Thyroid gland (tissue), 4 donors: Measurements from ENCODE around the gene RIBC1. TPM values are rescaled to one million over a fixed set of nuclear protein-coding genes. Genes with fewer than 3 reads are reported as not detected.
A peak's percentile ranks its signal among the peaks of the same experiment; 100 is the strongest.

ENCODE experiments used
- DNase-seq, 2 donors: peaks; one replicate each; pipeline ENCODE4 v3.0.0-alpha.2; 2019
- H3K27ac ChIP-seq, 3 donors: fragments of 200-600 bp; sonication (generic); 1 replicate in 2 of 3; 2 replicates in 1 of 3; pipeline ENCODE4 v1.5.1; 2016 to 2019; ENCODE audit warnings: mild to moderate bottlenecking in 1 of 3, moderate library complexity in 1 of 3
- H3K27me3 ChIP-seq: fragments of 200-600 bp; sonication (generic); one replicate; pipeline ENCODE4 v1.5.1; 2019
- H3K36me3 ChIP-seq, 2 donors: fragments of 200-600 bp; sonication (generic); one replicate each; pipeline ENCODE4 v1.5.1; 2016 to 2019
- H3K4me1 ChIP-seq, 2 donors: fragments of 200-600 bp; sonication (generic); one replicate each; pipeline ENCODE4 v1.5.1; 2017 to 2019
- H3K4me3 ChIP-seq, 3 donors: fragments of 200-600 bp; sonication (generic); replicated peaks in 1 of 3; 1 replicate in 2 of 3; 2 replicates in 1 of 3; pipeline ENCODE4 v1.5.1; 2016; ENCODE audit warnings: mild to moderate bottlenecking in 1 of 3
- H3K9me3 ChIP-seq: fragments of 200-600 bp; sonication (generic); one replicate; pipeline ENCODE4 v1.5.1; 2017
- POLR2A ChIP-seq, 2 donors: fragments of 450-650 bp; IDR thresholded peaks; one replicate each; pipeline ENCODE4 v1.6.1; 2017; ENCODE audit warnings: antibody characterized with exemption in 2 of 2, mild to moderate bottlenecking in 2 of 2, moderate library complexity in 1 of 2
- WGBS, 2 donors: methylation state at CpG; one replicate each; pipeline ENCODE4 v1.1.5; 2017; 5-methylcytosine and 5-hydroxymethylcytosine counted together
- intact Hi-C: fragments of 100-400 bp; cut with DNase I; formaldehyde crosslinking; loops from one replicate; pipeline ENCODE4 v1.15.1; 2023
- total RNA-seq, 4 donors: library from RNA; depleted of rRNA; stranded (reverse); fragments of >200 nt; gene quantifications; one replicate each; pipeline ENCODE4 v1.2.3, GENCODE V29; 2016
- TF ChIP-seq, protein P1 (sequence below), 6 experiments: fragments of 200-600 bp in 3 of 6; fragments of 450-650 bp in 3 of 6; sonication (generic) in 3 of 6; IDR thresholded peaks; one replicate each; pipeline ENCODE4 v1.5.1; 2016 to 2019; ENCODE audit warnings: antibody characterized with exemption in 6 of 6, mild to moderate bottlenecking in 2 of 6, inconsistent platforms in 1 of 6, moderate library complexity in 1 of 6

Gene RIBC1
- total RNA-seq, 4 donors from 2014 or later = 1.4 to 3.8 (median 3.0) TPM

DNA sequence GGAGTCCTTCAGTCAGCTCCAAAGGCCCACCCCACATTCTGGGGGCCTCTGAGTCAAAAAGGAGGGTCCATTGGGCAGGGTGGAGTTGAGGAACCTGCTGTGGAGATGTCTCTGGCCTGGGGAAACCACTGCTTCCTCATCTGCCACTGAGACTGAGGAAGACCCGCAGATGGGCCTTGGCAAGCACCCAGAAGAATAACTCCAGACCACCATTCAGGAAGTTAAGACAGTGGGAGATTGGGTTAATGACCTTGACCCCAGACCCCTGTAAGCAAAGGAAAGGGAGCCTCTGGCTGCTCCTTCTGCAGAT, 19.6 kb downstream of the RIBC1 start:
- no peak overlapping the region for H3K4me3 ChIP-seq
- no peaks in the 10 kb centered on the region for H3K9me3 ChIP-seq
- no peaks in the 10 kb centered on the region for H3K4me1 ChIP-seq
- 83% methylated on average over 1 of the region's 1 CpG; no CpG with 5 or more reads in 1 of the 2 donors for WGBS, 2 donors
- H3K36me3 ChIP-seq = no peaks in the 10 kb centered on the region
- H3K27ac ChIP-seq = no peak overlapping the region
- no peak for TF ChIP-seq POLR2A (IDR thresholded peaks at IDR 0.05)
- TF ChIP-seq, protein P1, sequence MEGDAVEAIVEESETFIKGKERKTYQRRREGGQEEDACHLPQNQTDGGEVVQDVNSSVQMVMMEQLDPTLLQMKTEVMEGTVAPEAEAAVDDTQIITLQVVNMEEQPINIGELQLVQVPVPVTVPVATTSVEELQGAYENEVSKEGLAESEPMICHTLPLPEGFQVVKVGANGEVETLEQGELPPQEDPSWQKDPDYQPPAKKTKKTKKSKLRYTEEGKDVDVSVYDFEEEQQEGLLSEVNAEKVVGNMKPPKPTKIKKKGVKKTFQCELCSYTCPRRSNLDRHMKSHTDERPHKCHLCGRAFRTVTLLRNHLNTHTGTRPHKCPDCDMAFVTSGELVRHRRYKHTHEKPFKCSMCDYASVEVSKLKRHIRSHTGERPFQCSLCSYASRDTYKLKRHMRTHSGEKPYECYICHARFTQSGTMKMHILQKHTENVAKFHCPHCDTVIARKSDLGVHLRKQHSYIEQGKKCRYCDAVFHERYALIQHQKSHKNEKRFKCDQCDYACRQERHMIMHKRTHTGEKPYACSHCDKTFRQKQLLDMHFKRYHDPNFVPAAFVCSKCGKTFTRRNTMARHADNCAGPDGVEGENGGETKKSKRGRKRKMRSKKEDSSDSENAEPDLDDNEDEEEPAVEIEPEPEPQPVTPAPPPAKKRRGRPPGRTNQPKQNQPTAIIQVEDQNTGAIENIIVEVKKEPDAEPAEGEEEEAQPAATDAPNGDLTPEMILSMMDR (IDR thresholded peaks at IDR 0.05) = no peak
- no peak for DNase-seq
- peaks cover 4% of the 10 kb centered on the region for H3K27me3 ChIP-seq
- intact Hi-C loops = no loop called here

DNA sequence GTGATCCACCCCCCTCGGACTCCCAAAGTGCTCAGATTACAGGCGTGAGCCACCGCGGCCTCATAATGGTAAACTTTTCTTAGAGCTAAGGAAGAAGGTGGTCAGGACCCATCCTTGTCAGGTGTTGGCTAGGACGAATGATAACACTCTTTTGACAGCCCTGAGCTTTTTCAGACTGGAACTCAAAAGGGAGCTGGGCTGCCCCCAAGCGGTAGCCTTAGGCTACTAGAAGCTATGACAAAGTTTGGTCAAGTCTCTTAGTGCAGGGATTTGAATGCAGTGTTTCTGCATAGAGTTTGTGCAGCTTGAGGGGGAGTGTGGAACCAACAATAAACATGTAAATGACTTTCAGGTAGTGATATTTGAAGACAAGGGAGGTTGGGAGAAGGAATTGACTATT, 23.3 kb downstream of the RIBC1 start:
- Histone ChIP-seq H3K27me3 (peaks cover 4% of the 10 kb centered on the region), H3K9me3 (no peaks in the 10 kb centered on the region), H3K4me3 (no peak overlapping the region), H3K27ac (no peak overlapping the region), H3K4me1 (no peaks in the 10 kb centered on the region), H3K36me3 (no peaks in the 10 kb centered on the region)
- TF ChIP-seq POLR2A (IDR thresholded peaks at IDR 0.05) = no peak
- TF ChIP-seq, protein P1 (IDR thresholded peaks at IDR 0.05) = peak in 3 of 6 experiments; percentile 3 to 36 (median 30)
- peak; percentile 6 for DNase-seq
- intact Hi-C loops = no loop called here
- 13 to 20% methylated on average over 3 of the region's 6 CpGs for WGBS, 2 donors

DNA sequence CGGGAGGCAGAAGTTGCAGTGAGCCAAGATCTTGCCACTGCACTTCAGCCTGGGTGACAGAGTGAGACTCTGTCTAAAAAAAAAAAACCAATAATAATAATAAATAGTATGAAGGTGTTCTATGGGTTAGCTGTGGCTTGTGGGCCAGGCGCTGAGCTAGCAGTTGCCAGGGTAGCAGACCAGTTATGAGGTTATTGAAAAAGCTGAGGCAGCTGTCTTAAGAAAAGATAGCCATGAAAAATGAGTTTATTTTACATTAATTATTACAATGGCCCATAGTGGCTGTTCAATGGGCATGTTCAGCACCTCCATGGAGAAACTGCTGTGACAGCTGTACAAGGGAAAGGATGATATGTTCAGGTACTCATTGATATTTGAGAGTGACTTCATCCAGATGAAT, 24.8 kb downstream of the RIBC1 start:
- Histone ChIP-seq H3K4me3 (no peak overlapping the region), H3K9me3 (no peaks in the 10 kb centered on the region), H3K4me1 (no peaks in the 10 kb centered on the region), H3K27ac (no peak overlapping the region), H3K36me3 (no peaks in the 10 kb centered on the region), H3K27me3 (no peaks in the 10 kb centered on the region)
- 89 to 90% methylated on average over 2 of the region's 2 CpGs for WGBS, 2 donors
- no peak for DNase-seq
- intact Hi-C loops = no loop called here
- TF ChIP-seq POLR2A (IDR thresholded peaks at IDR 0.05) = no peak
- TF ChIP-seq, protein P1 (IDR thresholded peaks at IDR 0.05) = no peak

DNA sequence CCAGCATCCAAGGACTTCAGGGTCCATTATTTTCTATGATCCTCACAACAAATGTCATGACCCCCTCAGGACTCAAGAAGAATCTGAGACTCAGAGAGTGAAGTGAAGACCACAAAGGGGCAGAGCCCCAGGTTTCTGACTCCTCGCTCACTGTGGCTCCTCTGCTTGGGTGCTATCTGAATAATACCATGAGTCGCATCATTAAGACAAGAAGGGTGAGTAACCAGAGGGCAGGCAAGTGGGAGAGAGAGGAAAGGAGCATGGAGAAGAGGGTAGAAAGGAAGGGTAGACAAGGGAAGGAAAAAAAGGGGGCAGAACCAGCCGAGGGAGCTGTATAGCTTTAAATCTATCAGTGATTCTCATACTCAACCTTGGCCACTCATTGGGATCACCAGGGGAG, 27.0 kb downstream of the RIBC1 start:
- no peak for TF ChIP-seq POLR2A (IDR thresholded peaks at IDR 0.05)
- TF ChIP-seq, protein P1 (IDR thresholded peaks at IDR 0.05) = no peak

DNA sequence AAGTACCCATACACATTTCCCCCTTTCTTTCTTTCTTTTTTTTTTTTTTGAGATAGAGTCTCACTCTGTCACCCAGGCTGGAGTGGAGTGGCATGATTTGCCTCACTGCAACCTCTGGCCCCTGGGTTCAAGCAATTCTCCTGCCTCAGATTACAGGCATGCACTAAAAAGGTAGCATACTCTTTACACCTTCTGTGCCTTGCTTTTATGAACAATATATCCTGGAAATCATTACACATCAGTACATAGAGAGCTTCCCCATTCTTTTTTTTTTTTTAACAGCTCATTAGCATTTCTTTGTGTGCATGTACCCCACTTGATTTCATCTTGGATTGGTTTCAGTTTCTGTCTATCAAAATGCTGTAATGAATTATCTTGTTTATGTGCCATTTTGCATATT, 30.1 kb downstream of the RIBC1 start:
- H3K9me3 ChIP-seq = no peaks in the 10 kb centered on the region
- no peaks in the 10 kb centered on the region for H3K27me3 ChIP-seq
- intact Hi-C loops = no loop called here
- TF ChIP-seq, protein P1 (IDR thresholded peaks at IDR 0.05) = no peak
- TF ChIP-seq POLR2A (IDR thresholded peaks at IDR 0.05) = no peak
- H3K4me1 ChIP-seq = no peaks in the 10 kb centered on the region
- no peak overlapping the region for H3K4me3 ChIP-seq
- no peaks in the 10 kb centered on the region for H3K36me3 ChIP-seq
- no peak overlapping the region for H3K27ac ChIP-seq
- no peak for DNase-seq

More for the DNA sequence above, 27.0 kb downstream of the RIBC1 start:
- intact Hi-C loops = no loop called here
- Histone ChIP-seq H3K36me3 (no peaks in the 10 kb centered on the region), H3K4me1 (no peaks in the 10 kb centered on the region), H3K4me3 (no peak overlapping the region), H3K27me3 (no peaks in the 10 kb centered on the region), H3K27ac (no peak overlapping the region), H3K9me3 (no peaks in the 10 kb centered on the region)
- no peak for DNase-seq
- 79 to 87% methylated on average over 3 of the region's 3 CpGs for WGBS, 2 donors
